Measurements from ENCODE around the gene MFSD11.
"Not testable (repeated sequence)": the region's sequence is repeated elsewhere in the genome, so short reads cannot be mapped to it uniquely, and the experiment has no call there.

MFSD11 gene

GRCh38 chr17:76737676-76738467 lies at the start of gene MFSD11:
TSS of gene MFSD11 (plus strand) at chr17:76738119. CDS start at chr17:76738353, 234 bp downstream.
- peak; percentile 77 to 82 (median 80) for DNase-seq (ENCODE audit: low read depth in 3 of 3, low spot score in 1 of 3)

DNA sequence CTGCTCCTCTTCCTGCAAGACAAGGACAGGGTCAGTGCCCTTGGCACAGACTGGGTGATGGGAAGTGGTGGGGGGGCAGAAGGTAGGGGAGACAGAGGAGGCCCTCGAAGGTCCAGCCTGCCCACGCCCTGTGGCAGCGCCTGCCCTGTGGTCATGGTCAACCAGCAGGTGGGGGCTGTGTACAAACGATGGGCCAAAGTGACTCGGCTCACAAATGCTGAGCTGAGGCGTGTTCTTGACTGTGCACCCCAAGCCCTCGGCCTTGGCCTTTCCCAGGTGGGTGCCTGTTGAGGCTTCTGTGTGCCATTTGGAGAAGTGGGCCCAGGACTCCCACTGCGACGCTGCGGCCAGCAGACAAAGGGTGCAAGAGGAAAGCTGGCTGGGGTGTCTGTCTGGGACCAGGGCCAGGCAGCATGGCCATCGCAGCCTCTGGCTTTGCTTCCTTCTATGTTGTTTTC lies 49.7 kb upstream of the MFSD11 start:
- no peak for DNase-seq (ENCODE audit: low read depth in 3 of 3, low spot score in 1 of 3)

DNA sequence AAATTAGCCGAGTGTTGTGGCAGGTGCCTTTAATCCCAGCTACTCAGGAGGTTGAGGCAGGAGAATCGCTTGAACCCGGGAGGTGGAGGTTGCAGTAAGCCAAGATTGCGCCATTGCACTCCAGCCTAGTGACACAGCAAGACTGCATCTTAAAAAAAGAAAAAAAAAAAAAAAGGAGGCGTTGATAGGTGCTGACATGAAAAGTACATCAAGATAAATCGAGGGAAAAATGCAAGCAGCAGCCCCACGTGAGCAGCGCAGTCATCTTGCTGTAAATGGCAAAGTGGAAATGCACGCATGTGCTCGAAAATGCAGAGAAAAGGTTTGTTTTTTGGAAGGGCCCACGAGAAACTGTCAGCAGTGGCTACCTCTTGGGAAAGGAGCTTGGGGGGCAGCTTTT lies 48.1 kb upstream of the MFSD11 start:
- DNase-seq (ENCODE audit: low read depth in 3 of 3, low spot score in 1 of 3) = no peak

- DNase-seq (ENCODE audit: low read depth in 3 of 3, low spot score in 1 of 3) = no peak
Observed at GRCh38 chr17:76690596-76691280, 47.2 kb upstream of the MFSD11 start.

DNA sequence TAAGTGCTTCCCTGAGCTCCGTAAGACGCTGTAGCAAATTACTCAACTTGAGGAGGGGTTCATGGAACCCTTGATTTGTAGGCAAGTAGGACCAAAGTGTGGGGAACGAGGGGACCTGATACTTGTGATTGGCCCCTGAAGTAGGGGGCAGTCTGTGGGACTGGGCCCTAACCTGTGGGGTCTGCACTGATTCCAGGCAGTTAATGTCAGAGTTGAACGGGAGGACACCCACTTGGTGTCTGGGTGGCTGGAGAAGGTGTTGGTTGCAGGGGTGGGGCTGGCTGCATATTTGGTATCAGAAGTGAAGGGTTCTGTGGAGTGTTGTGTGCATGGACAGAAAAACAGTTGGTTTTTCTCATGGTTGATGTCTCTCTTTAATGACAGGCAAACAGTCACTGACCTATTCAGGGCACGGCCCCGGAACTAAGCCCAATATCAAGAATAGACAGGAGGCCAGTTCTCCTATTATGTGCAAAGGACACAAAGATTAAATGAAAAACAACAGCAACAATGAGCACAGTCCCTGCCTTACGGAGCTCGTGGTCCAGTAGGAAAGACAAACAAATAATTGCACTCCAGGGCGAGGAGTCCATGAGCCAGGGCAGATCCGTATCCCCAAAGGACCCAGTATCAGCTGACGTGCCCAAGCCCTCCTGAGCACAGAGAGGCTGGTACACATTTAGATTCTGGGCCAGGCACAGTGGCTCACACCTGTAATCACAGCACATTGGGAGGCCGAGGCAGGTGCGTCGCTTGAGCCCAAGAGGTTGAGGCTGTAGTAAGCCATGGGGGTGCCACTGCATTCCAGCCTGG lies 46.3 kb upstream of the MFSD11 start:
- DNase-seq (ENCODE audit: low read depth in 3 of 3, low spot score in 1 of 3) = no peak

DNA sequence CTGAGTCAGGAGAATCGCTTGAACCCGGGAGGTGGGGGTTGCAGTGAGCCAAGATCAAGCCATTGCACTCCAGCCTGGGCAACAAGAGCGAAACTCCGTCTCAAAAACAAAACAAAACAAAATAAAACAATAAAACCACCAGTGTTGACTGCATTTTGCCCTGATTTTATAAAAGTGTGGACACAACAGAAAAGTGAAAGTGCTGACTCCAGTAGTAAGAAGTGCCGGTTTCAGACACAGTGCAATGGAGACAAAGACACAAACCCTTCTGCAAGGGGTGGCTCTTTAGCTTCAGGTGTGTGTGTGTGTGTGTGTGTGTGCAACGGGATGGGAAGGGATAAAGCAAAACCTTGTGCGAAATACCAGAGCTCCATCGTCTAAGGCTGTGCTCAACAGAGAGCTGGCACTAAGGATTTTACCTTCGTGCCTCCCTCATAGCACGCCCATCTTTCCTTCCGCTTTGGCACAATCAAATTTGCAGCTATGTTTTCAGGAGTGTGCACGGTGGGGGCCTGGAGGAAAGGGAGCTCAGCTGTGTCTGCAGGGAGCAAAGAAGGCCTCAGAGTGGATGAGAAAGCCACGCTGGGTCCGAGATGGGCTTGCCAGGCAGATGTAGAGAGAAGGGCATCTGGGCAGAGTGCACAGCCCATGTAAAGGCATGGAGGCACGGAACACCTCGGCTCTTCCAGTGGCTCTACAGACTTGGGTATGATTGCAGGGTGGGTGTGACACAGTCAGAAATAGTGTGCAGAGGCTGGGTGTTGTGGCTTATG lies 42.7 kb upstream of the MFSD11 start:
- no peak for DNase-seq (ENCODE audit: low read depth in 3 of 3, low spot score in 1 of 3)

GRCh38 chr17:76696763-76697701 lies 40.9 kb upstream of the MFSD11 start:
- no peak for DNase-seq (ENCODE audit: low read depth in 3 of 3, low spot score in 1 of 3)

- DNase-seq (ENCODE audit: low read depth in 3 of 3, low spot score in 1 of 3) = no peak
Observed at GRCh38 chr17:76697702-76698465, 40.0 kb upstream of the MFSD11 start.

- DNase-seq (ENCODE audit: low read depth in 3 of 3, low spot score in 1 of 3) = not testable (repeated sequence)
Observed at GRCh38 chr17:76698466-76698977, 39.4 kb upstream of the MFSD11 start.

DNA sequence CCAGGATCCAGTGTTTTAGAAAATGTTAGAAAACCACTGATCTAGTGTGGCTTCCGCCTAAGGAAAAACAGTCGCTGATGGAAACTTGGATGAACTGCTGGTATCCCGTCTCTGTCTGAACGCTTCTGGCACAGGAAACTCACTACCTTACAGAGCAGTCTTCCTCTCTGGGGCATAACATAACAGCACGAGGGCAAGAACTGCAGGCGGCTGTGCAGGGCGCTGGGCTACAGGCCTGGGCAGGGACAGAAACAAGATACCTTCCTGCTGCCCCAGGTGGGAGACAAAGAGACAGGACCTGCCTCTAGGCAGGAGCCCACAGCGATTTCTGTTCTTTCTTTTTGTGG lies 37.7 kb upstream of the MFSD11 start:
- no peak for DNase-seq (ENCODE audit: low read depth in 3 of 3, low spot score in 1 of 3)

- no peak for DNase-seq (ENCODE audit: low read depth in 3 of 3, low spot score in 1 of 3)
Observed at GRCh38 chr17:76700617-76701470, 37.1 kb upstream of the MFSD11 start.

DNA sequence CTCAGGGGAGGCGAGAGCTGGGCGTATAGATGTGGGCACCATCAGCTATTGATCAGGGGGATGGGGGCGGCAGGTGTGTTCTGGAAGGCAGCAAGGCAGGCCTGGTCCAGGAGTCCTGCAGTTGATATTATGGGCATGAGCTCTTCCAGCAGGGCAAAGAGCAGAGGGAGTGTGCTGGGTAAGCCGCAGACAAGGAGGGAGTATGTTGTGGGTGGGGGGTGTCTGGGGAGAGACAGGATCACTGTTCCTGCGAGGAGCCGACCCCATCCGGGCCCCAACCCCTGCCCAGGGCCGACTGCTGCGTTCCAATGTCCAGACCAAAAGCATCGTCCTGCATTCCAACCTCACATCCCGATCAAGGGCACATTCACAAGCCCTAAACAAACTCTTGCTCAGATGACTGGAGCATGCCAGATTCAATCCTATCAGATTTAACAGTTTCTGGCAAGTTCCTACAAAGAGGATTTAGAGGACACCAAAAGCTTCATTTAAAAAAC lies 36.4 kb upstream of the MFSD11 start:
- no peak for DNase-seq (ENCODE audit: low read depth in 3 of 3, low spot score in 1 of 3)

DNA sequence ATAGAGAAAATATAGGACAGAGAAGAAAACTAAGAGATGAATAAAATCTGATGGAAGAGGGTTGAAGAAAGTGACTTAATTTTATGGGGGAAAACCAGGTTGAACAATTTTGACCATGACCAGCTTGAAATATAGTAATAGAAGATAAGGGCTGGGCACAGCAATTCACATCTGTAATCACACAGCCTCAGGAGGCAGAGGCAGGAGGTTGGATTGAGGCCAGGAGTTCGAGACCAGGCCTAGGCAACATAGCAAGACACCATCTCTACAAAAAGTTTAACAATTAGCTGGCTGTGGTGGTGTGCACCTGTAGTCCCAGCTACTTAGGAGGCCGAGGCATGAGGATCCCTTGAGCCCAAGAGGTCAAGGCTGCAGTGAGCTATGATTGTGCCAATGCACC lies 35.8 kb upstream of the MFSD11 start:
- no peak for DNase-seq (ENCODE audit: low read depth in 3 of 3, low spot score in 1 of 3)

DNA sequence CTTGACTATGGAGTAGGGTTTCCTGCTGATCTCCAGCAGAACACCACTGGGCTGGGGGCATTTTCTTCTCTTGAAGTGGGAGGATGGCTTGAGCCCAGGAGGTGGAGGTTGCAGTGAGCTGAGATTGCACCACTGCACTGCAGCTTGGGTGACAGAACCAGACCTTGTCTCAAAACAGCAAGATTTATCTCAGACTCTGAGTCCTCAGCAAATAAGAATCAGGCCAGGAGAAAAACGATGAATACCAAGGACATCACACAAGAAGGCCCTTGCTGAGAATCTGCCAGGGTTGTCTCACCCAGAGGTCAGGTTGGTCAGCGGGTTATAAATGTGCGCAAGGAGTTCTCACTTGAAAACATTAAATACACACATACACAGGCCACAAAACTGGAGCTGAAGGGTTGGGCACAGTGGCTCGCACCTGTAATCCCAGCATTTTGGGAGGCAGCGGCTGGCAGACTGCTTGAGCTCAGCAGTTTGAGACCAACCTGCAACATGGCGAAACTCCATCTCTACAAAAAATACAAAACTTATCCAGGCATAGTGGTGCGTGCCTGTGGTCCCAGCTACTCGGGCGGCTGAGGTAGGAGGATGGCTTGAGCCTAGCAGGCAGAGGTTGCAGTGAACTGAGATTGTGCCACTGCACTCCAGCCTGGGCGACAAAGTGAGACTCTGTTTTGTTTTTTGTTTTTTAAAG lies 34.8 kb upstream of the MFSD11 start:
- no peak for DNase-seq (ENCODE audit: low read depth in 3 of 3, low spot score in 1 of 3)

- no peak for DNase-seq (ENCODE audit: low read depth in 3 of 3, low spot score in 1 of 3)
Observed at GRCh38 chr17:76704805-76705204, 33.1 kb upstream of the MFSD11 start.

DNA sequence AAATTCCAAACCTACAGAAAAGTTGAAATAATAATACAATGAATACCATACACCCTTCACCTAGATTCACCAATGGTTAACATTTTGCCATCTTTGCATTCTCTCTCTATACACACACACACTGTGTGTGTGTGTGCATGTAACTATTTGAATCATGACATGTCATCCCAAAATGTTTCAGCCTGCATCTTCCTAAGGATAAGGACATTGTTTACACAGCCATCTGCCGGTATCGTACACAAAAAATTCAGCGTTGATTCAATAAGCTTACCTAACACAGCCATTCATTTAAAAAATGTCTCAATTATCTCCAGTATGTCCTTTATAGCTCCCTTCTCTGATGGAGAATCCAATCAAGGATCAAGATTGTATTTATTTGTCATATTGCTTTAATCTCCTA lies 31.1 kb upstream of the MFSD11 start:
- no peak for DNase-seq (ENCODE audit: low read depth in 3 of 3, low spot score in 1 of 3)

Measured in stimulated activated CD4-positive, alpha-beta T cell treated with anti-CD3 and anti-CD28 coated beads, TNF-alpha, amount 100 ng/mL, for 1 hour (primary cell).